SK-N-DZ (cell line): ENCODE results near the gene MICAL3.

ENCODE experiments used
- DNase-seq: peaks from one replicate; pipeline ENCODE4 v3.0.0-alpha.2; 2015; ENCODE audit warnings: low spot score

The MICAL3 gene

DNA sequence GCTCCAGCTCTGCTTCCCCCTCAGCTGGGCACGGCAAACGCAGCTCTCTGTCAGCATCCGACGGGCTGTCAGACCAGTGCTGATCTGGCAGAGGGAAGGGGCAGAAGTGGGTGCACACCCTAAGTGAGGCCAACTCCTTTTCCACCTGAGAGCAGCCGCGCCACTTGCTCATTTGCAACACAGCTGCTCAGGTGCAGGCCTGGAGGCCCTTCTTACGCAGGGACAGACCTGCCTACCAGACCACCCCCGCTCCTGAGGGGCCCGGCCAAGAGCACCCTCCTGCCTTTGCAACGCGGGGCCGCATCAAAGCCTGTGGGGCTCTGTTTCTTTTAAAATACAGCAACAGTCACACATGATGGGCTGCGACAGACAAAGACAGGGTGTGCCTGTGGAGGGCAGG lies 202.3 kb downstream of the MICAL3 start:
- no peak for DNase-seq

DNA sequence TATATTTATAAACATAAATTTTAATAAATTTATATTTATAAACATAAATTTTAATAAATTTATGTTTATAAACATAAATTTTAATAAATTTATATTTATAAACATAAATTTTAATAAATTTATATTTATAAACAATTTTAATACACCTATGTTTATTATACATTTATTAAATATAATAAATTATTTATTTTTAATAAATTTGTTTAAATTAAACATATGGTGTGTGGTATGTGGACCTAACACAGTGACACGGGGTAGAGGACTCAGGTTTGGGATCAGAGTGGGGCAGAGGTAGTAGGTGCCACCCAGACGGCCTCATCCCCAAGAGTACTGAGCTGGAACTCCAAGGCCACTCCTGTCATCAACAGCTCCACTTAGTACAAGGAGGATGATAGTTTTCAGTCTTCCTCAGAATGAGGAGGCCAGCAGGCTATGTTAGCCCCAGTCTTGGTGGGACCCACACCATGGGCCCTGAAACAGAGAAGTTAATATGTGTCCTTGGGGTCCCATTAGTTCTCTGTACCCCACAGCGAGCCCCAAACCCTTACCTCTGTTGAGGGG lies 203.4 kb downstream of the MICAL3 start:
- no peak for DNase-seq

DNA sequence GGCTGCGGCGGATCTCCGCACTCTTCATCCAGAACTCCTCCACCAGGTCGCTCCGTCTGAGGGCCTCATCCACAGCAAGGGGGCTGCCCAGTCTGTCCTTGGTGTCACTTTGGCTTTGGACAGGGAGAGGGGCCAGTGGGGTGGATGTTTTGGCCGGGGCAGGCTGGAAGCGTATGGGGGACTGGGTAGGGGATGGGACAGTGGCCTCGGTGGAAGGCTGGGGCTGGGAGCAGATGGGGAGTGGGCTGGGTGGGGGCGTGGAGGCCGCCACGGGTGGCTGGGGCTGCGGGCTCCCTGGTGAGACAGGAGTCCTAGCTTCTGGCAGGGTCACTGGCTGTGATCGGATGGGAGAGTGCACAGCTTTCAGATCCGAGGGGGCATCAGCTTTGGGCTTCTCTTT lies 205.7 kb downstream of the MICAL3 start:
- no peak for DNase-seq

DNA sequence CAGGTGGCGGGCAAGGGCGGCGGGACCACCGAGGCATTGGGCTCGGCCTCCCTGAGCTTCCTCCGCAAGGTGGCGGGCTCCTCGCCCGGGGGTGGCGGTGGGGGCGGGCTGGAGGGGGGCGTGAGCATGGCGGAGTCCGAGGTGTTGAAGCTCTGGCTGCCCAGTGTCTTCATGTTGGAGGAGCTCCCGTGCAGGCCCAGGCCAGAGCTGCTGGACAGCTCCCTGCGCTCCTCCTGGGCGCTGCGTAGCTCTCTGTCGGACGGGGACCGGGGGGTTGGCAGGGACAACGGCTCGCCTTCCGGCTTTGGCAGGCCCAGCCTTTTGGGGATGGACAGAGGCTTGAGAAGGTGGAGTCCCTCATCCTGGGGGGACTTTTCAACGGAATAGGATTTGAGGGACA lies 206.2 kb downstream of the MICAL3 start:
- no peak for DNase-seq

DNA sequence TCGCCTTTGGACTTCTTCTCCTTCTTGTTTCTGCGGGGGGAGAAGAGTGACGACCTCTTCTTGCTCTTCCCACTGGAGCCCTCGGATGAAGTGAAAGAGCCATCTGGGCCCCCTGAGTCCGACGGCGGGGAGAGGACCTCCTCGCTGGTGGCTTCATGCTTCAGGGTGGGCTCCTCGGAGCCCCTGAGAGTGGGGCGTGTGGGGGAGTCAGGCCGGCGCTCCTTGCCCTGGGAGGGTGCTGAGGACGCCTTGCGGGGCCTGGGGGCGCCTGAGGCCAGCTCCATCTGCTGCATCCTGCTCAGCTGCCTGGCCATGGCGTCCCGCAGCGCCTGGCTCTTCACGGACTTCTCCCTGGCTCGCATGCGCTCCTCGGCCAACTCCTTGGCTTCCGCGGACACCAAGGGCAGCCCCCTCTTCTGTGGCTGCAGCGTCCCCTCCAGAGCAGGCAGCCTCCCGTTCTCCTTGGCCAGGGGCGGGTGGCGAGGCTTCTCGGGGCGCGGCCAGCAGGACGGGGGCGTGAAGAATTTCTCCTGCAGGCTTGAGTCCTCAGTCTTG lies 206.8 kb downstream of the MICAL3 start:
- DNase-seq: no peak

DNA sequence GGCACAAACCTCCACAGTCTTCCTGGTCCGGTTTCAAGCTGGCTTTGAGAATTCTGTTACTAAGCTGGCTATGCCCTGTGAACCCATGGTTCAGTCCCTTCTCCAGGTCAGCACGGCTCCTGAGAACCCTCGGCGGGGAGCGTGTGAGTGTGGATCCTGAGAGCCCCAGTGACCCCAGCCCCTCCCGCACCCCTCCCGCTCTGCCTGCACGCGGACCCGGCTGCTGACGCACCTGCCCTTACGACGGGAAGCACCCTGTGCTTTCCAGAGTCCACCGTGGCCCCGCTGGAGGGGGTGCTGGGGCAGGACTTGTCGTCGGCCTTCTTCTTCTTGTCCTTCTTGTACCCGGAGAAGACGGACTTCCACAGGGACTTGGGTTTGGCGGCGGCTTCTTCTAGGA lies 207.3 kb downstream of the MICAL3 start:
- DNase-seq: no peak

DNA sequence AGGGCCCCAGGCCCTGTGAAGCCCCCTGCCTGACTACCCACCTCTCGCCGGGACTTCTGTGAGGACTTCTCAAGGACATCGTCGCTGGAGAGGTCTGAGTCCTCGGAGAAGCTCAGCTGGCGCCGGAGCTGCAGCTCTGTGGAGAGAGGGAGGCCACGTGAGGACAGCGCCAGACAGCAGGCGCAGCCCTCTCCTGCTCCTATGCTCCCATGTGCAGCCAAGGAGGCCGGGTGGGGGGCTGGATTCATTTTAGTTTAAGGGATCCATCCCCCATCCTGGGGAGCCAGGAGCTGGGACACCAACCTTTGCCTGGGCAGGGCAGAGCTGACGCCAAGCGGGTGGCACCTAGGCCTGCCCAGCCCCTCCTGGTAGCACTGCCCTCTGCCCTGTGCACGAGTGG lies 207.7 kb downstream of the MICAL3 start:
- no peak for DNase-seq

DNA sequence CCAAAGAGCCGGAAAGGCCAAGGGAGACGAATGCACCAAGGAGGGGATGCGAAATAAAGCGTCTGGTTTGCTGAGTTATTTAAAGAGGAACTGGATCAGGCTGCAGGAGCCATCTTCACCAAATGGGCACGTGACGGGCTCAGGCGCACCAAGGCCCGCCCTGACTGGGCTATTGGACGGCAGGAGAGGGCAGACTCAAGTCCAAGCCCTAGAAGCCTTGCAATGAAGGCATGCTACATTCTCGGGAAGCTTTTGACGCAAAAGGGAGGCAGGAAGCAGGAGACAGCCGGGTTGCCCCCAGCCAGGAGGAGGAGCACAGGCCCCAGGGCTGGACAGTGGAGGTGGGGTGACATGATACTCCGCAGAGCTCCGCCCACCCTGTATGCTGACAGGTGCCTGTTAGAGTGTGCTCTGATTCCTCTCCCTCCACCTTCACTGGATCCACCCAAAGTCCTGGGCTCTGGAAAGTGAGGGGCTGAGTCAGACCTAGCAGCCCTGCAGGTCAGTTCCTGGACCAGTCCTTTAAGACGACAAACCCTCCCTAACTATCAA lies 208.6 kb downstream of the MICAL3 start:
- no peak for DNase-seq

DNA sequence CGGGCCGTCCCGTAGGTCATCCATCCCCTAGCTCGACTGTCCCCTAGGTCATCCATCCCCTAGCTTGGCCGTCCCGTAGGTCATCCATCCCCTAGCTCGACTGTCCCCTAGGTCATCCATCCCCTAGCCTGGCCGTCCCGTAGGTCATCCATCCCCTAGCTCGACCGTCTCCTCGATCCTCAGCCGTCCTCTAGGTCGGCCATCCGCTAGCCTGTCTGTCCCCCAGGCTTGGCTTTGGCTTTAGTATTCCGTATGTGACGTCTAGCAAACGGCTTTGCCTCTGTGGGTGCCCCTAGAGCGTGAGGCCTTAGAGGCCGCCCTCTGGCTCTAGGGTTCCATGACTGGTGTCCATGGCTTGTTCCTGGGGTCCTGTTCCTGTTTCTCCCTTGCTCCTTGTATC lies 209.5 kb downstream of the MICAL3 start:
- DNase-seq: no peak

DNA sequence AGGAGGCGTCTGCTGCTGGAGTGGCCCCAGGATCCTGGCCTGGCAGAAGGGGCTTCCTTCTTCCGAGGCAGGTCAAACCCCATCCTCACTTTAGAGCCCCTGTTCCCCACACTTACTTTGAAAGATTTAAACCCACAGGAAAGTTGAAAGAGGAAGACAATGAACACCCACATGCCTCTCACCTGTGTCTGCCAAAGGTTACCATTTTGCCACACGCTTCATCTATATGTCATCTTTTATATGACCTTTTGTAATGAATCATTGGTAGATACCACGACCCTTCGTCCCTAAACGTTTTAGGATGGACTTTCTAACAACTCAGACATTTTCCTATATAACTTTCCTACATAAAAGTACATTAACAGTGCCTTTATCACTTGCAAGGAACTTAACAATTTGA lies 210.3 kb downstream of the MICAL3 start:
- no peak for DNase-seq

DNA sequence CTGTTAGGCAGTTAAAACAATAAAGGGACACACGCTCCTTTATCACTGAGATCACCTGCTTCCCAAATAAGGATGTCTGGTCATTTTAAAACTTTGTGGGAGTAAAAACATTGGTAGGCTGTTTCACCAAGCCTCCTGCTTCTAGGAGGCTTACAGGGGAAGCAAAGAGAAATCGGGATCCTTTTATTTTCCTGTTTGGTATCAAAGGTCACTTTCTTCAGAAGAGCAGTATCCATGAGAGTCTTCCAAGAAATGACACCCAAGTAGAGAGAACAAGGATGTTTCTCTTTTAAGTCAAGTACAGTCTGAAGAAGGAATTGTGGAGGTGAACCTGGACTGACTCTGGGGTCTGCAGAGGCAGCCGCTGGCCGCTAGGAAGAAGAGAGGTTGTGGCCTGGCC lies 213.2 kb downstream of the MICAL3 start:
- no peak for DNase-seq

DNA sequence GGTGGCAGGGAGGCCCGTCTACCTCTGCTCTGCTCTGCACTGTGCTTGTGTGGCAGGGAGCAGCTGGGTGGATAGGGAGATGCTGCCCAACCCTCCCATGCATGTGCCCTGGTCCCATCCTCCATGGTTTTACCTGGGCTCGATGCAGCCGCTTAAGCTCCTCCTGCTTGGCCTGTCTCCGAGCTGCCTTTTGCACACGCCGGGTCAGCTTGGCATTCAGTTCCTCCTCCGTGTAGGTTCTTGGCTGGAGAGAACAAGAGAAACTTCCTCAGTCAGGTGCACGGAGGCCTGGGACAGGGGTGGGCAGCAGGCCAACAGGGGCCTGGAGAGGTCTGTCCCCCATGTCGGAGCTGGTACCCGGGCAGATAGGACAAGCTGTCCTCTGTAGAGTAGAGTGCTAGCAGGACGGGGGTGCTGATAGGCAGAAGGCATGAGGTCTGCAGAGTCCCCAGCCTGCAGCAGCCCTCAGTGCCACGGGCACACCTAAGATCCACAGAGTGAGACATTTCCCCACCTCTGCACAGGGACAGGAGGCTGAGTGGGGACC lies 213.7 kb downstream of the MICAL3 start:
- no peak for DNase-seq

DNA sequence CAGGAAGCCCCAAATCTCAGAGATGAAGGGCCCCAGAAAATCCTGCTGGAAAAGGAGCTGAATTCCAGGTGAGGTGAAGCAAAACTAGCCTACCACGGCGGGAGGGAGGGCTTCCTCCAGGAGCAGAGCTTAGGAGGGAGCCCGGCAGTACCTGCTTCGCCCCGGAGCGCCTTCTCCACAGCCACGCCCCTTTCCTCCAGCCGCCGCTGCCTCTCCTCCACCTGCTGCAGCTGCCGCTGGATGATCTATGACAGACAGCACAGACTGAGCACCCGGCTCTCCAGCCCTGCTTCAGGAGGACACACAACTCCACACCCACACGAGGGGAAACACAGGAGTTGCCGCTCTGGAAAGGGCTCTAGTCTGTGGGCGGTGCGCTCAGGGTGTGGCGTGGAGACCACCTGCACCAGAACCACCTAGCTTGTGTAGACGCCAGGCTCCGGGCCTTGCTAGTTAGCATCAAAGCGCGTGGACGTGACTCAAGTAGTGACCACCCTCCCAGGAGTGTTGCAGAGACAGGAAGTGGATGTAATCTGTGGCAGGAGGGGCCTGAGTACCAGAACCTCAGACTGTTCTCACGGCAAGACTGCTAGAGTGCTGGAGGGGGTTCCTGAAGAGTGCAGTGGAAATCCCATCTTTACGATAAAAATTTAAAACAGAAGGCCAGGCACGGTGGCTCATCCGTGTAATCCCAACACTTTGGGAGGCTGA lies 215.5 kb downstream of the MICAL3 start:
- no peak for DNase-seq

DNA sequence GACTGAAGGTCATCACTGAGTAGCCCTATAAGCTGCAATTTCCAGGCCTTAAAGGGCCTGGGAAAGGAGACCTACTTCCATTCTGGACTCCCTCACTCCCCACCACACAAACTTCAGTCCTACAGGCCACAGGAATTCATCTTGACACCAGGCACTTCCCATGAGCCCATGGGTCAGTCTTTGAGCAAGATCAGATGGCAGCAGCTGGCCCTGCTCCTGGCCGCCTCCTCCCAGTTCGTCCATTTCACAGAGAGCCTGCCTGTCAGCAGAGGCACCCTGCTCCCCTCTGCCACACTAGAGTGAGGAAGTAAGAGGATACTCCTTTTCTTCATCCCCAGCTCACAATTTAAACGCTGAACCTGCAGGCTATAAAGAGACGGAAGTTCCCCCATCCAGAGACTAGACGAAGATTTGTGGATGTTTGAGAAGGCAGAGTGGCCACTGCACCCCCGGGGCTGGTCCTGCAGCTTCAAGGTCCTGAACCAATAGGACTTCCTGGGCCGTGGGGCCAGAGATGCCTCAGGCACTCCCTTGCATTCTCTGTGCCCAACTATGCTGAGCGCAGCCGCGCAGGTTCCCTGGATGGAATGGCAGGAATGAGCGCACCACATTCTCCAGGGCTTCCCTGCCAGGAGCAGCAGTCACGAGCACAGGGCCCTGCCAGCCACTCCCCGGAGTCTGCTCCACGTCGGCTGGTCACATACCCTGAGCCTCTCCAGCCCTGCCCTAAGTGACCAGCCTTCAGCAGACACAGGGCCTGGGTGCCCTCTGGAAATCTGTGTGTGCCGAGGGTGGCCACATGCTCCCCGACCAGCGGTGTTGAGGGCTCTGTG lies 216.6 kb downstream of the MICAL3 start:
- no peak for DNase-seq

DNA sequence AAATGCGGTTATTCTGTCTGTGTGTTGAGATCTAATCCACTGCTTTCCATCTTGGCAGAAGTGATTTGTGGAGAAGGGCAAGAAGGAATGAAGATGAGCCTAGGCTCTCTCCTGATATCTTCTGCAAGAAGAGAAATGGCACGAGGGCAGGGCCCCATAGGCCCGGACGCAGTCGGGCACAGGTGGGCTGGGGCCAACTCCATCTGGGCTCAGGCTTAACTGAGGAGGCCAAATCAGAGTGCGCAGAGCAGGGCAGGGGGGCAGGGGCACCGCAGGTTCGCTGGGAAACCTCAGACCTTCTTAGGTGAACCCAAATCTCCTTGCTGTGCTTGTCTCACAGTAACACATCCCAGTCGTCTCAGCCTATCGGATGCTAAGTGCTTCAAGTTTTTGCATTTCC lies 217.3 kb downstream of the MICAL3 start:
- no peak for DNase-seq

DNA sequence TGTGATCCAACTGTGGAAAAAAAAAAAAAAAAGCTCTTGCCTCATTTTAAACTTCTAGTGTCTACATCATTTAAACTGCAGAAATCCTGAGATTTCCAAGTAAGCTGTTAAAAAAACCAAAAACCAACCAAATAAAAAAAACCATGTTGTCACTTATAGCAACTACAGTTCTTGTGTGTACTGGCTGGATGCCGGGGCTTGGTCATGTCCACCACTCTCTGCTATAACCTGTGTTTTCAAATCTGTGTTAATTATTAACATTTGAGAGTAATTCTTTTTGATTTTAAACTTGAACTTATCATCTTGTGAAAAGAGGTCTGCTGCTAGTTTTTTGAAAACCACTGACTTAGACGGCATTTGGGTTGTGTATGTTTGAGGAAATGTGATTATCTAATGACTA lies 217.9 kb downstream of the MICAL3 start:
- DNase-seq: no peak

DNA sequence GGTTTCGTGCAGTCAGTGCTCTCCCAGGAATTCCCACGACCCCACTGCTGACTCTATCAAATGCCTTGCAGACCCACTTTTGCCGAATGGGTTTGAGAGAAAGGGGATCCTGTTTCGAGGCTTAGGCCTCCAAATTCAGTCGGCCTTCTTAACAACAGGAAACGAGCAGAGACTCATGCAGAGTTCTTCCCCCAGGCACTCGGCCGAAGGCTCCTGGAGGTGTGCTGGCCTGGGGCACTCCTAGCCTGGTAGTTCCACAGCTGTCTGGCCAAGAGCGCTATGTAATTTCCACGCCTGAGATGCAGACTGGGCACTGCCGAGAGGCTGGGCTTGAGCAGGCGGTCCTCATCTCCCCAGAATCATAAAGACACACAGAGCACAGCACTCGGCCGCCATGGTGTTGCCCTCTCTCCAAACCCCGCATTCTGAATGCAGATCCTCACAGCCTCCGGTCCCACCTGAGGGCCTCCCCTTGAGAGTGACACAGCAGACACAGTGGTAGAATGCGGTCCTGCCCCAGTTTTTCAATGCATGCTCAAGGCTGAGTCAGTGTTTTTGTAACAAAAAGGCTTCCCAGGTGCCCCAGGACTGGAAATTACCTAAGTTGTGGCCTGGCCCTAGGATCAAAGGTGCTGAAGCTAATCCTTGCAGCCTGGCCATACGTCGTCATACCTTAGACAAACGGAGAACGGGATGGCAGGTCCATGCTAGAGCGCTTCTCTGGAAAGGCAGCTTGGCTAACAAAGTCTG lies 219.9 kb downstream of the MICAL3 start:
- no peak for DNase-seq

DNA sequence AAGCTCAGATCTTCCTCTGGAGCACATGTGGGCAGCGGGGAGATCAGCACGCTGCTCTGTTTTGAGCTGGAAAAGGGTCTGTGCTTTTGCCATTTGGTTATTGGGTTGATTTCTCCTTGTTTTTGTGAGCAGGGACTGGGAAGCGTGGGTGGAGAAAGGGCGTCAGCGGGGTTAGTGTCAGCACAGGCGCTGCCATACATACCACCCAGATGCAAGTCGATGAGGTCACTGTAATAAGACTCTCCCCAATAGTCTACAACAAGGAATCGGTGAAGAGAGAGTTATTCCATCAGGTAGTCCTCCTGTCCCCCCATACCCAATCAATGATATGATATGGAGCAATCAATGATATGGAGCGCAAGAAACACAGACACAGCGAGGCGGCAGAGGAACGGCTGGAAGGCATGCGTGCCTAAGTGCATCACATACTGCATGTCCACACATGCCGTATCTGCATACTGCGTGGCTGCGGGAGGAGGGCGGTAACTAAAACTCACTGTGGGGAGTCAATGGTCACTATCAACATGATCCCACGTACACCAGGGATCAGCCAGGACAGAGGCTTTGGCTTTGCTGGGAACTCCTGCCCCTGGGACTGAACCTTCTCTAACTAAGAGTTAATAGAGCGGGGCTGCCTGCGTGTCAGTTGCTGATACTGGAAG lies 220.6 kb downstream of the MICAL3 start:
- no peak for DNase-seq

DNA sequence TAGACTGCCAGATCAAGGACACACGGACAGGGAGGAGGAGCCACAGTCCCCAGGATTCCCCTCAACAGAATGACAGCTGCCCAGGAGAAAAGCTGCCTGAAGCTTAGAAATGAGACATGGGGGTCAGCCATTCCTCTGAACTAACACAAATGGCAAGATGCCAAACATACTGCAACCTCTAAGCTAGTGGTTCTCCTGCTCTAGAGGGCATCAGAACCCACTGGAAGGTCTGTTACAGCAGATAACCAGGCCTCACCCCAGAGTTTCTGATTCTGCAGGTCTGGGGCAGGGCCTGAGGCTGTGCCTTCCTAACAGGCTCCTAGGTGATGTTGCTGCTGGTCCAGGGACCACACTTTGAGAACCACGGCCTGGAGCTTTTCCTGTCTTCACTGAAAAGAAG lies 221.5 kb downstream of the MICAL3 start:
- no peak for DNase-seq

DNA sequence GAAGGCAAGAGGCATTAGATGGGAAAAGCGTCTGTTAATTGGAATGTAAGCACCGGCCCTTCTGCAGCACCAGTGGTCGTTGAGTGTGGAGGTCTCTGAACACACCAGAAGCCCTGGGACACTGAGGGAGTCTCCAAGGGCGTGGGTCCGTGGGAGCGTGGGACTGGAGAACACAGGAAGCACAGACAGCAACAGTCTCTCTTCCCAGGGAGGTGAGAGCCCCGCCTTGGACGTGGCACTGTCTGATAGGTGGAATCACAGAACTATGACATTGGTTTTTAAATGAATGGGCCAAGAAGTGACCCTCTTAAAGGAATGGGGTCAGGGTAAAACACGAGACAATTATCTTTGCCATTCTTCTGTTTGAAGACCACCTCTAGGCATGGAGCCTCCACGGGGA lies 221.9 kb downstream of the MICAL3 start:
- no peak for DNase-seq
